GM18511 (cell line): ENCODE measurements around the gene CDRT15.
"Not testable (repeated sequence)": the region's sequence is repeated elsewhere in the genome, so short reads cannot be mapped to it uniquely, and the experiment has no call there.

Source experiments
- ATAC-seq: cut with Tn5 transposase; IDR thresholded peaks from one replicate; pipeline ENCODE4 v1.9.1; 2021; ENCODE audit warnings: mild to moderate bottlenecking, moderate library complexity; ENCODE audit not compliant: unreplicated experiment

Gene CDRT15

GRCh38 chr17:14190774-14191173, 45.9 kb downstream of the CDRT15 start:
- not testable (repeated sequence) for ATAC-seq

- ATAC-seq, result not testable (repeated sequence)
These were observed 50.2 kb downstream of the CDRT15 start for GRCh38 chr17:14186443-14186842.
